ENCODE results near the gene DYNLT4.

DNA sequence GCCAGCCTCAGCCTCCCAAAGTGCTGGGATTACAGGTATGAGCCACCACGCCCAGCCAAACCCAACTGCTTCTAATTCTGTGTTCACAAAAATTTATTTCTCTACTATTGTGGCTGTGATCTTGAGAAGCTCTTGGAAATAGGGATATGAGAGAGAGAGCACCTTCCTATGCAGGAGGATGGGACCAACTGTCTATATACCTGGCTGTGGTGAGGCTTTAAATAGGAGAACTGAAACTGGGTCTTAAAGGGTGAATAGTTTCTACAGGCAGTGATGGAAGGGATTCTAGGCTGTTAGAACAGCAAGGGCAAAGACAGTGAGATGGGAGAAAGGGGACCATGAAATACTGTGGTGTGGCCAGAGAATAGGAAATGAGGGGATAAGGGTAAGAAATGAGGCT, 44.2 kb upstream of the DYNLT4 start:
- TF ChIP-seq, protein P1, sequence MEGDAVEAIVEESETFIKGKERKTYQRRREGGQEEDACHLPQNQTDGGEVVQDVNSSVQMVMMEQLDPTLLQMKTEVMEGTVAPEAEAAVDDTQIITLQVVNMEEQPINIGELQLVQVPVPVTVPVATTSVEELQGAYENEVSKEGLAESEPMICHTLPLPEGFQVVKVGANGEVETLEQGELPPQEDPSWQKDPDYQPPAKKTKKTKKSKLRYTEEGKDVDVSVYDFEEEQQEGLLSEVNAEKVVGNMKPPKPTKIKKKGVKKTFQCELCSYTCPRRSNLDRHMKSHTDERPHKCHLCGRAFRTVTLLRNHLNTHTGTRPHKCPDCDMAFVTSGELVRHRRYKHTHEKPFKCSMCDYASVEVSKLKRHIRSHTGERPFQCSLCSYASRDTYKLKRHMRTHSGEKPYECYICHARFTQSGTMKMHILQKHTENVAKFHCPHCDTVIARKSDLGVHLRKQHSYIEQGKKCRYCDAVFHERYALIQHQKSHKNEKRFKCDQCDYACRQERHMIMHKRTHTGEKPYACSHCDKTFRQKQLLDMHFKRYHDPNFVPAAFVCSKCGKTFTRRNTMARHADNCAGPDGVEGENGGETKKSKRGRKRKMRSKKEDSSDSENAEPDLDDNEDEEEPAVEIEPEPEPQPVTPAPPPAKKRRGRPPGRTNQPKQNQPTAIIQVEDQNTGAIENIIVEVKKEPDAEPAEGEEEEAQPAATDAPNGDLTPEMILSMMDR (IDR thresholded peaks at IDR 0.05; ENCODE audit: low read depth, low read length, missing input control) = no peak
- TF ChIP-seq JUND (IDR thresholded peaks at IDR 0.05) = no peak
- TF ChIP-seq, protein P2, sequence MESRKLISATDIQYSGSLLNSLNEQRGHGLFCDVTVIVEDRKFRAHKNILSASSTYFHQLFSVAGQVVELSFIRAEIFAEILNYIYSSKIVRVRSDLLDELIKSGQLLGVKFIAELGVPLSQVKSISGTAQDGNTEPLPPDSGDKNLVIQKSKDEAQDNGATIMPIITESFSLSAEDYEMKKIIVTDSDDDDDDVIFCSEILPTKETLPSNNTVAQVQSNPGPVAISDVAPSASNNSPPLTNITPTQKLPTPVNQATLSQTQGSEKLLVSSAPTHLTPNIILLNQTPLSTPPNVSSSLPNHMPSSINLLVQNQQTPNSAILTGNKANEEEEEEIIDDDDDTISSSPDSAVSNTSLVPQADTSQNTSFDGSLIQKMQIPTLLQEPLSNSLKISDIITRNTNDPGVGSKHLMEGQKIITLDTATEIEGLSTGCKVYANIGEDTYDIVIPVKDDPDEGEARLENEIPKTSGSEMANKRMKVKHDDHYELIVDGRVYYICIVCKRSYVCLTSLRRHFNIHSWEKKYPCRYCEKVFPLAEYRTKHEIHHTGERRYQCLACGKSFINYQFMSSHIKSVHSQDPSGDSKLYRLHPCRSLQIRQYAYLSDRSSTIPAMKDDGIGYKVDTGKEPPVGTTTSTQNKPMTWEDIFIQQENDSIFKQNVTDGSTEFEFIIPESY (IDR thresholded peaks at IDR 0.05) = no peak
